ENCODE results near the gene ANKRD17.

The ANKRD17 gene

GRCh38 chr4:73069338-73070073 is 189.1 kb downstream of the ANKRD17 start, which contains the start of gene COX18:
COX18 (minus strand) TSS chr4:73069716; CDS start chr4:73069649, 67 bp downstream.
- TF ChIP-seq, protein P1, sequence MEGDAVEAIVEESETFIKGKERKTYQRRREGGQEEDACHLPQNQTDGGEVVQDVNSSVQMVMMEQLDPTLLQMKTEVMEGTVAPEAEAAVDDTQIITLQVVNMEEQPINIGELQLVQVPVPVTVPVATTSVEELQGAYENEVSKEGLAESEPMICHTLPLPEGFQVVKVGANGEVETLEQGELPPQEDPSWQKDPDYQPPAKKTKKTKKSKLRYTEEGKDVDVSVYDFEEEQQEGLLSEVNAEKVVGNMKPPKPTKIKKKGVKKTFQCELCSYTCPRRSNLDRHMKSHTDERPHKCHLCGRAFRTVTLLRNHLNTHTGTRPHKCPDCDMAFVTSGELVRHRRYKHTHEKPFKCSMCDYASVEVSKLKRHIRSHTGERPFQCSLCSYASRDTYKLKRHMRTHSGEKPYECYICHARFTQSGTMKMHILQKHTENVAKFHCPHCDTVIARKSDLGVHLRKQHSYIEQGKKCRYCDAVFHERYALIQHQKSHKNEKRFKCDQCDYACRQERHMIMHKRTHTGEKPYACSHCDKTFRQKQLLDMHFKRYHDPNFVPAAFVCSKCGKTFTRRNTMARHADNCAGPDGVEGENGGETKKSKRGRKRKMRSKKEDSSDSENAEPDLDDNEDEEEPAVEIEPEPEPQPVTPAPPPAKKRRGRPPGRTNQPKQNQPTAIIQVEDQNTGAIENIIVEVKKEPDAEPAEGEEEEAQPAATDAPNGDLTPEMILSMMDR (IDR thresholded peaks at IDR 0.05): no peak

DNA sequence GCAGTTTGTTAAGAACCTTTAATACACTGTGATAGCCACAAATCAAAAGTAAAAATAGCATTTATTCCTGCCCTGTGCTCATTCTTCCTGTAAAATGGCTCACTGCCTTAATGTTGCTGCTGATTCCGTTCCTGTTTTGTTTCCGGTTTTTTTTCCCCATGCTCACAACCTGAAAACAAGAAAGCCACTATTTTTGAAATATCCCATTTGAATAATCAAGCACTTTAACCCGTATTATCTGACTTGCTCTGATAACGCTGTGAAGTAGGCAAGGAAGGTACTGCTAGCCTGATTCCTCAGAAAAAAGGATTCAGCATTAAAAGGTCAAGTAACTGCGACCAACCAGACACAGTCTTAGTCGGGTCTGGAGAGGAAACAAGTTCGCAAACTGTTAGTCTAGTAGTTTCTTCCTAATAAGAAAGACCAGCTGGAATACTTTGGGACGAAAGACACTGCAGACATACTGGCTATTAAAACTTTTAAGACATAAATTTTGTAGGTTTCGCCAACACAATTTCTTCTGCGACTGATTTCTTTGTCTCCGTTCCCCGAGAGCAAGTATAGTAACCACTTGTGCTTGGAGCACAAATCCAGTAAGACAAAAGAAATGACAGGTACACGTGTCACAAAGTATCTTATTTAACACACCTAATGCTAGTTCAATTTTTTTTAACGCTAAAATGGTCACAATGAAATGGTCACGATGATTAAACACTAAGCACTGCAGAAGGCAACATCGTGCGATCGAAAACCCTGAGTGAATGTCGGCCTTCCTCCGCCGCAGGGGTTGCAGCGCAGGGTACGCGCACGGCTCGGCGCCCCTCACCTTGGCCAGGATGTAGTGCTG is 189.9 kb downstream of the ANKRD17 start:
- TF ChIP-seq, protein P1 (IDR thresholded peaks at IDR 0.05): no peak

GRCh38 chr4:73067971-73068394 is 190.6 kb downstream of the ANKRD17 start:
- TF ChIP-seq, protein P1 (IDR thresholded peaks at IDR 0.05): no peak

DNA sequence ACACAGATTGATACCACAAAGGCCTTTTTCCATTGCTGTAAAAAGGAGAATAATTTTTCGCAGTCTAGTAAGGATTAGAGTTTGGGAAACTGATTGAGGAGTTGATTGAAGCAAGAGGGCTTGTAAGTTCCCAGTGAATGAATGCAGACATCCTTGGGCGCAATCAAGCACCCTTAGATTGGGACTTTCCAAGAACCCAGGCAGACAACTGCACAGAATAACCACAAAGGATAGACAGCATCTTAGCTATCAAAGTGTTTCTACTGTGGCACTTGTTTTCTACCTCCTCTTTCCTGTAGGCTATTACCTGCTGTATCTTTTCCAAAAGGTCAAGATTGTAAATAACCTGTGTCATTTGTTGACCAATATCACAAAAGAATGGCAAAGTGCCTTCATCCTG is 191.7 kb downstream of the ANKRD17 start:
- TF ChIP-seq, protein P1 (IDR thresholded peaks at IDR 0.05): no peak

- TF ChIP-seq, protein P1 (IDR thresholded peaks at IDR 0.05): no peak
Observed at GRCh38 chr4:73066445-73066844, 192.2 kb downstream of the ANKRD17 start.

DNA sequence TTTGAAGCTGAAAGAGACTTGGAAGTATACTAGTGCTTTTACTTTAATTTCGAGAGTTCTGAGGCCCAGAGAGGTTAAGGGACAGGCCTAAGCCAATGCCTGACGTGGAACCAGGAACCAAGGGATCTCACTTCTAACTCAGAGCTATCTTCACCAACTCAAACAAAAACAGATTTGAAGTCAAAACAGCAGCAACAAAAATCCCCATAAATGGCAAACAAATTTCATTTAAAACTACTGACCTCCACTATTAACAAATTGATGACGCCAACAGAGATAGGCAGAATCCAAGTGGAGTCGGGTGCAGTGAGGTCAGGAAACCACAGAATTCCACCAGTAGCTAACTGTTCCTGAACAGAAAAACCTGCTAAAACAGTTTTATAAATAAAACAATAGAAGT is 194.1 kb downstream of the ANKRD17 start:
- TF ChIP-seq, protein P1 (IDR thresholded peaks at IDR 0.05): no peak

- TF ChIP-seq, protein P1 (IDR thresholded peaks at IDR 0.05): no peak
Observed at GRCh38 chr4:73055241-73055897, 203.2 kb downstream of the ANKRD17 start.
